ENCODE measurements around the gene RIPOR3. TPM values are rescaled to one million over a fixed set of nuclear protein-coding genes. Genes with fewer than 3 reads are reported as not detected.

The RIPOR3 gene
- polyA plus RNA-seq, 2 of the 4 experiments (the other 2 are of a cell fraction): 0.03 to 0.06 TPM

GRCh38 chr20:50585214-50585613 is 106.1 kb downstream of the RIPOR3 start:
- Histone ChIP-seq H3K4me3 (no peak overlapping the region), H3K9me3 (no peaks in the 10 kb centered on the region), H3K4me1 (no peaks in the 10 kb centered on the region), H3K4me2 (no peak overlapping the region), H3K27ac (no peak overlapping the region)
- DNase-seq (ENCODE audit: low read depth in 1 of 2, low spot score in 1 of 2): no peak
- ChIA-PET POLR2A (no interaction called here), CTCF (interaction anchor here (0.6 to 7.1 kb wide), 14 partner anchors 11 to 405 kb away, joined by 3 to 85 read pairs (median 4); partner anchors contain the start of gene BCAS4)
- TF ChIP-seq JUN (IDR thresholded peaks at IDR 0.05) (no peak), ESRRA (IDR thresholded peaks at IDR 0.05; ENCODE audit: borderline replicate concordance, low read length) (no peak), EHF (CRISPR knock-in tag; IDR thresholded peaks at IDR 0.05) (no peak), PHF8 (IDR thresholded peaks at IDR 0.05; ENCODE audit: borderline replicate concordance, low read depth) (no peak), HOXB13 (CRISPR knock-in tag; IDR thresholded peaks at IDR 0.05; ENCODE audit: low read depth) (no peak), SREBF2 (IDR thresholded peaks at IDR 0.05) (no peak), HMGXB4 (CRISPR knock-in tag; IDR thresholded peaks at IDR 0.05; ENCODE audit: borderline replicate concordance) (no peak), ZSCAN20 (CRISPR knock-in tag; IDR thresholded peaks at IDR 0.05) (no peak), EP300 (IDR thresholded peaks at IDR 0.05) (no peak), RCOR1 (IDR thresholded peaks at IDR 0.05; ENCODE audit: low read depth, low read length) (no peak), EHMT2 (IDR thresholded peaks at IDR 0.05; ENCODE audit: low read depth) (no peak), ZNF302 (CRISPR knock-in tag; IDR thresholded peaks at IDR 0.05) (no peak), TP53 (CRISPR knock-in tag; IDR thresholded peaks at IDR 0.05) (no peak), CBX8 (IDR thresholded peaks at IDR 0.05) (no peak), GATA3 (IDR thresholded peaks at IDR 0.05; ENCODE audit: borderline replicate concordance) (no peak), TFCP2L1 (CRISPR knock-in tag; IDR thresholded peaks at IDR 0.05) (no peak)
- TF ChIP-seq, protein P1, sequence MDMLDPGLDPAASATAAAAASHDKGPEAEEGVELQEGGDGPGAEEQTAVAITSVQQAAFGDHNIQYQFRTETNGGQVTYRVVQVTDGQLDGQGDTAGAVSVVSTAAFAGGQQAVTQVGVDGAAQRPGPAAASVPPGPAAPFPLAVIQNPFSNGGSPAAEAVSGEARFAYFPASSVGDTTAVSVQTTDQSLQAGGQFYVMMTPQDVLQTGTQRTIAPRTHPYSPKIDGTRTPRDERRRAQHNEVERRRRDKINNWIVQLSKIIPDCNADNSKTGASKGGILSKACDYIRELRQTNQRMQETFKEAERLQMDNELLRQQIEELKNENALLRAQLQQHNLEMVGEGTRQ (IDR thresholded peaks at IDR 0.05): no peak
- TF ChIP-seq, protein P2, sequence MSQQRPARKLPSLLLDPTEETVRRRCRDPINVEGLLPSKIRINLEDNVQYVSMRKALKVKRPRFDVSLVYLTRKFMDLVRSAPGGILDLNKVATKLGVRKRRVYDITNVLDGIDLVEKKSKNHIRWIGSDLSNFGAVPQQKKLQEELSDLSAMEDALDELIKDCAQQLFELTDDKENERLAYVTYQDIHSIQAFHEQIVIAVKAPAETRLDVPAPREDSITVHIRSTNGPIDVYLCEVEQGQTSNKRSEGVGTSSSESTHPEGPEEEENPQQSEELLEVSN (IDR thresholded peaks at IDR 0.05; ENCODE audit: borderline replicate concordance, low read depth): no peak
- WGBS (ENCODE audit: missing lambda C conversion rate): 87% methylated on average over 5 of the region's 5 CpGs
- FAIRE-seq: no peak
- ATAC-seq: no peak

DNA sequence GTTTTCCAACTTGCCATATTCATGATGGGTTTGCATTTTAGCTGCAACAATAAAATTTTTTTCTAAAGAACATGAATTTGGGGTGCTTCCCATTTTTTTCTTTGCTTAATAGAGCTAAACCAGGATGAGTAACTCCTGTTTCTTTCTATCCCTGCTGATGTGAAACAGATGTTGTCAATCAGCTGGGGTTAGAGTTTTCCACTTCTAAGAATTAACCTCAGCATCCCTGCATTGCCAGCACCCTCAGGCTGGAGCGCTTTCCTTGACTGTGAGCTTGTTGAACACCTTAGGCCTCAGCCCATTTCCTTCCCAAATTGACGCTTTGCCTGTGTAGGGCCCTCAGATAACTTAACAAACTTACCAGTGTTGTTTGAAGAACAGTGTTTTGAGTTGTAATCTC is 106.7 kb downstream of the RIPOR3 start:
- H3K4me3 ChIP-seq: no peak overlapping the region
- no peaks in the 10 kb centered on the region for H3K4me1 ChIP-seq
- H3K9me3 ChIP-seq: no peaks in the 10 kb centered on the region
- H3K27ac ChIP-seq: no peak overlapping the region
- FAIRE-seq (no peak), DNase-seq (ENCODE audit: low read depth in 1 of 2, low spot score in 1 of 2) (no peak), ATAC-seq (no peak)
- WGBS (ENCODE audit: missing lambda C conversion rate): 94% methylated on average over 2 of the region's 2 CpGs
- ChIA-PET CTCF (interaction anchor here (0.6 to 7.1 kb wide), 14 partner anchors 11 to 606 kb away, joined by 3 to 85 read pairs (median 4); no protein-coding TSS in a partner anchor), POLR2A (no interaction called here)
- no peak overlapping the region for H3K4me2 ChIP-seq
- no peak for TF ChIP-seq NPAS2 (CRISPR knock-in tag; IDR thresholded peaks at IDR 0.05; ENCODE audit: borderline replicate concordance)
- TF ChIP-seq KDM5A (IDR thresholded peaks at IDR 0.05): no peak
- no peak for TF ChIP-seq ZNF302 (CRISPR knock-in tag; IDR thresholded peaks at IDR 0.05)
- TF ChIP-seq KDM1A (IDR thresholded peaks at IDR 0.05; ENCODE audit: low read depth): no peak
- TF ChIP-seq POLR2AphosphoS2 (conservative IDR thresholded peaks at IDR 0.05; ENCODE audit: low read length): no peak
- no peak for TF ChIP-seq CHD4 (IDR thresholded peaks at IDR 0.05; ENCODE audit: borderline replicate concordance)
- TF ChIP-seq JUNB (IDR thresholded peaks at IDR 0.05): no peak
- no peak for TF ChIP-seq FOSL2 (IDR thresholded peaks at IDR 0.05)
- TF ChIP-seq FOSL2 (CRISPR knock-in tag; IDR thresholded peaks at IDR 0.05): no peak
- TF ChIP-seq CEBPB (IDR thresholded peaks at IDR 0.05): no peak
- TF ChIP-seq, protein P2 (IDR thresholded peaks at IDR 0.05; ENCODE audit: borderline replicate concordance, low read depth): no peak
- no peak for TF ChIP-seq SREBF2 (IDR thresholded peaks at IDR 0.05)
- TF ChIP-seq ELK1 (IDR thresholded peaks at IDR 0.05; ENCODE audit: low read depth, low read length): no peak
- TF ChIP-seq, protein P3, sequence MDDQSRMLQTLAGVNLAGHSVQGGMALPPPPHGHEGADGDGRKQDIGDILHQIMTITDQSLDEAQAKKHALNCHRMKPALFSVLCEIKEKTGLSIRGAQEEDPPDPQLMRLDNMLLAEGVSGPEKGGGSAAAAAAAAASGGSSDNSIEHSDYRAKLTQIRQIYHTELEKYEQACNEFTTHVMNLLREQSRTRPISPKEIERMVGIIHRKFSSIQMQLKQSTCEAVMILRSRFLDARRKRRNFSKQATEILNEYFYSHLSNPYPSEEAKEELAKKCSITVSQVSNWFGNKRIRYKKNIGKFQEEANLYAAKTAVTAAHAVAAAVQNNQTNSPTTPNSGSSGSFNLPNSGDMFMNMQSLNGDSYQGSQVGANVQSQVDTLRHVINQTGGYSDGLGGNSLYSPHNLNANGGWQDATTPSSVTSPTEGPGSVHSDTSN (IDR thresholded peaks at IDR 0.05): no peak
- no peak for TF ChIP-seq HOXA7 (CRISPR knock-in tag; IDR thresholded peaks at IDR 0.05)
- no peak for TF ChIP-seq HES2 (IDR thresholded peaks at IDR 0.05)
- no peak for TF ChIP-seq HDAC2 (IDR thresholded peaks at IDR 0.05)
- TF ChIP-seq NR3C1 (IDR thresholded peaks at IDR 0.05): no peak
